Body of pancreas (tissue), 4 donors: Measurements from ENCODE around the gene FEM1B. TPM values are rescaled to one million over a fixed set of nuclear protein-coding genes. Genes with fewer than 3 reads are reported as not detected.

ENCODE experiments used
- ATAC-seq: fragments of 150-250 bp; one replicate; pipeline ENCODE4 v1.9.1; 2016
- DNase-seq, 4 donors: peaks; one replicate each; pipeline ENCODE4 v3.0.0-alpha.2; 2019
- H3K27ac ChIP-seq, 4 donors: fragments of 200-600 bp; sonication (generic); 1 replicate in 3 of 4; 2 replicates in 1 of 4; pipeline versions ENCODE4 v1.5.1 to v1.6.1; 2016 to 2019; ENCODE audit warnings: mild to moderate bottlenecking in 1 of 4, mixed read lengths in 1 of 4, moderate library complexity in 1 of 4
- H3K27me3 ChIP-seq, 2 donors: fragments of 200-600 bp; sonication (generic); one replicate each; pipeline ENCODE4 v1.6.0; 2016; ENCODE audit warnings: mild to moderate bottlenecking in 1 of 2
- H3K36me3 ChIP-seq, 2 donors: fragments of 200-600 bp; sonication (generic); replicated peaks in 1 of 2; 2 replicates each; pipeline ENCODE4 v1.5.1; 2016; ENCODE audit warnings: low read depth in 2 of 2; ENCODE audit not compliant: insufficient read depth in 1 of 2
- H3K4me1 ChIP-seq: fragments of 200-600 bp; sonication (generic); one replicate; pipeline ENCODE4 v1.6.0; 2016
- H3K4me3 ChIP-seq, 2 donors: fragments of 200-600 bp; sonication (generic); 1 replicate in 1 of 2; 2 replicates in 1 of 2; pipeline ENCODE4 v1.5.1; 2016 to 2019
- H3K9me3 ChIP-seq, 3 donors: fragments of 200-600 bp; sonication (generic); 1 replicate in 2 of 3; 2 replicates in 1 of 3; pipeline ENCODE4 v1.5.1; 2016
- POLR2A ChIP-seq, 3 donors: fragments of 450-650 bp; IDR thresholded peaks; one replicate each; pipeline ENCODE4 v1.6.1; 2016; ENCODE audit warnings: antibody characterized with exemption in 3 of 3, mild to moderate bottlenecking in 2 of 3
- WGBS, 2 donors: methylation state at CpG; one replicate each; pipeline ENCODE4 v1.1.5; 2017; 5-methylcytosine and 5-hydroxymethylcytosine counted together
- intact Hi-C: fragments of 100-400 bp; cut with DNase I; formaldehyde crosslinking; loops from one replicate; pipeline ENCODE4 v1.15.1; 2023
- total RNA-seq, 2 donors: library from RNA; depleted of rRNA; stranded (reverse); fragments of >200 nt; gene quantifications; one replicate each; pipeline ENCODE4 v1.1.0, GENCODE V29; 2016
- TF ChIP-seq, protein P1 (sequence below), 7 experiments: fragments of 450-650 bp in 4 of 7; fragments of 200-600 bp in 3 of 7; sonication (generic) in 3 of 7; IDR thresholded peaks; one replicate each; pipeline ENCODE4 v1.5.1; 2016 to 2019; ENCODE audit warnings: antibody characterized with exemption in 7 of 7

FEM1B gene
- total RNA-seq, 2 donors from 2014 or later, result 10.5 to 19.7 TPM

DNA sequence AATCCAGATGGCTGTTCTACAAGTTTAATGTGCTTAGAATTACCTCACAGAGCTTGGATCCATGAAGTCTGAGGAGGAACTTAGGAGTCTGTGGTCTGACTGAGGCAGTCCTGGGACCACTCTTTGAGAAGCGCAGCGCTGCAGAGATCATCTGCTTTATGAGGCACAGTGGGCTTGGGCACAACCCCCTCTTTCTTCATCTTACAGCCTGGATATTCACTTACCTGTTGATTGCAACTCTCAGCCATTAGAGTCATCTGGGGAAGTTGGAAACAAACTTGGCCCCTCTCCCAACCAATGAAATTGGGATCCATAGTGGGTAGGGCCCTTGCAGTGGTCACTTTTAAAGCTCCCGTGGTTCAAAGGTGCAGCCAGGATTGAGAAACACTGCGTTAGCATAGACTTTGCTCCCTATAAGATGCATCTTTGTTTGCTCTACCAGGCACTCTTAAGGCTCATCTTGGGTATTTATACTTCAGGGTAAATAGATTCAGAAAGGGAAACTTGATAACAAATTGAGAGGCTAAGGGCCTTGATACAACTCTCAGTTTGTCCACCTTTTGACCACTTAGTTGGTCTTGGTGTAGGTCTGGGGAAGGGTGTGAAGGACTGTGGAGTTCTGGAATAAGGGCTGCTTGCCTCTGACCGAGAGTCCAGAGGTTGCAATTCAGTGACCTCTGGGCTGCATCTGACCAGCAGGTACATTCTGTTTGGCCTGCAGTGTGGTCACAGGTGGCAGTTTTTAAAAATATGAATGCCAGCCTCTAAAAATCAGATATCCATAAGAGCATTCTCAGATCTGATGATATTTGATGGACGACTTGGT lies 22.8 kb downstream of the FEM1B start:
- H3K27ac ChIP-seq, result no peak overlapping the region
- ATAC-seq (no peak), DNase-seq (no peak)
- intact Hi-C loops, result loop anchor here (5.0 to 10.0 kb wide), 2 partner anchors 82 to 254 kb away; no protein-coding TSS in a partner anchor
- H3K36me3 ChIP-seq, result no peaks in the 10 kb centered on the region
- WGBS, 2 donors, result 73 to 77% methylated on average over 6 of the region's 6 CpGs
- no peaks in the 10 kb centered on the region for H3K4me1 ChIP-seq
- H3K27me3 ChIP-seq, result no peaks in the 10 kb centered on the region
- H3K9me3 ChIP-seq, result no peaks in the 10 kb centered on the region
- H3K4me3 ChIP-seq, result no peak overlapping the region
- TF ChIP-seq, protein P1, sequence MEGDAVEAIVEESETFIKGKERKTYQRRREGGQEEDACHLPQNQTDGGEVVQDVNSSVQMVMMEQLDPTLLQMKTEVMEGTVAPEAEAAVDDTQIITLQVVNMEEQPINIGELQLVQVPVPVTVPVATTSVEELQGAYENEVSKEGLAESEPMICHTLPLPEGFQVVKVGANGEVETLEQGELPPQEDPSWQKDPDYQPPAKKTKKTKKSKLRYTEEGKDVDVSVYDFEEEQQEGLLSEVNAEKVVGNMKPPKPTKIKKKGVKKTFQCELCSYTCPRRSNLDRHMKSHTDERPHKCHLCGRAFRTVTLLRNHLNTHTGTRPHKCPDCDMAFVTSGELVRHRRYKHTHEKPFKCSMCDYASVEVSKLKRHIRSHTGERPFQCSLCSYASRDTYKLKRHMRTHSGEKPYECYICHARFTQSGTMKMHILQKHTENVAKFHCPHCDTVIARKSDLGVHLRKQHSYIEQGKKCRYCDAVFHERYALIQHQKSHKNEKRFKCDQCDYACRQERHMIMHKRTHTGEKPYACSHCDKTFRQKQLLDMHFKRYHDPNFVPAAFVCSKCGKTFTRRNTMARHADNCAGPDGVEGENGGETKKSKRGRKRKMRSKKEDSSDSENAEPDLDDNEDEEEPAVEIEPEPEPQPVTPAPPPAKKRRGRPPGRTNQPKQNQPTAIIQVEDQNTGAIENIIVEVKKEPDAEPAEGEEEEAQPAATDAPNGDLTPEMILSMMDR (IDR thresholded peaks at IDR 0.05), result no peak
- TF ChIP-seq POLR2A (IDR thresholded peaks at IDR 0.05), result no peak

DNA sequence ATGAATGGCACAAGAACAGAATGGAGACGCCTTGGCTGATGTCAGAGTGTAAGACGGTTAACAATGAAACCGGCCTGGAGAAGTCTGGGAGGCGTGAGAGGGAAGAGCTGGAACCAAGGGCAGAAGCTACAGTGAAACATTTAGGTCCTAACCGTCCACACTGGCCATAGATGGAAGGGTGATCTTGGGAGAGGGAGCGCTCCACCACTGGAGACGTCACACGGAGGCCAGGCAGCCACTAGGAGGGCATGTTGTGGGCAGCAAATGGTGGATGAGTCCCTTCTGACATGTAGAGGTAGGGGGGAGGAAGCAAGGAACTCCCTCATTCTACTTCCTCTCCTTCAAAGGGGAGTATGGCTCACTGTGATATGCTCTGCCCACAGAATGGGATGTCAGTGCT lies 23.8 kb downstream of the FEM1B start:
- DNase-seq, result no peak
- TF ChIP-seq POLR2A (IDR thresholded peaks at IDR 0.05), result no peak
- TF ChIP-seq, protein P1 (IDR thresholded peaks at IDR 0.05), result no peak
- WGBS, 2 donors, result 87% methylated on average over 8 of the region's 8 CpGs
- intact Hi-C loops, result loop anchor here (5.0 to 10.0 kb wide), 2 partner anchors 81 to 254 kb away; no protein-coding TSS in a partner anchor
- Histone ChIP-seq H3K9me3 (no peaks in the 10 kb centered on the region), H3K36me3 (no peaks in the 10 kb centered on the region), H3K27me3 (no peaks in the 10 kb centered on the region), H3K4me1 (no peaks in the 10 kb centered on the region), H3K27ac (no peak overlapping the region), H3K4me3 (no peak overlapping the region)
- ATAC-seq, result no peak

DNA sequence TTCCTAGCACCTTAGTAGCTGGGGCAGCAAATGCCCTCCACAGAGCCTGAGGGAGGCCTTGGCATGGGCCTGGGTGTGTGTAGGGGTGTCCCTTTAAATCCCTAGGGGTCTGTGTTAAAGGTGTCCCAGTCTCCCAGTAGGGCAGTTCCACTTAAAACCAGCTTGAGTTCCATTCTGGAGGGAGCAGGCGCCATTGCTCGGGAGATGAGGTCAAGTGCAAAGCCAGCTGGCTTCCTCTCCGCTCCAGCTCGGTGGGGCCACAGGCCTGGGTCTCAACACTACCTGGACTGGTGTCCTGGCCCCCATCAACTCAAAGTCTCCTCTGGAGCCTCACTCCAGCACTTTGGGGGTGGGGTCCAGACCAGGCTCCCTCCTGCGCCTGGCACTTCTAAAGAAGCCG lies 25.2 kb downstream of the FEM1B start:
- intact Hi-C loops, result loop anchor here (5.0 to 10.0 kb wide), 2 partner anchors 80 to 252 kb away; no protein-coding TSS in a partner anchor
- Histone ChIP-seq H3K36me3 (no peaks in the 10 kb centered on the region), H3K9me3 (no peaks in the 10 kb centered on the region), H3K4me3 (no peak overlapping the region), H3K27ac (no peak overlapping the region), H3K27me3 (no peaks in the 10 kb centered on the region), H3K4me1 (no peaks in the 10 kb centered on the region)
- DNase-seq, result peak in 1 of 4 donors; percentile 1
- 86 to 100% methylated on average over 1 to 6 of the region's 6 CpGs for WGBS, 2 donors
- TF ChIP-seq, protein P1 (IDR thresholded peaks at IDR 0.05), result no peak
- no peak for TF ChIP-seq POLR2A (IDR thresholded peaks at IDR 0.05)
- no peak for ATAC-seq

DNA sequence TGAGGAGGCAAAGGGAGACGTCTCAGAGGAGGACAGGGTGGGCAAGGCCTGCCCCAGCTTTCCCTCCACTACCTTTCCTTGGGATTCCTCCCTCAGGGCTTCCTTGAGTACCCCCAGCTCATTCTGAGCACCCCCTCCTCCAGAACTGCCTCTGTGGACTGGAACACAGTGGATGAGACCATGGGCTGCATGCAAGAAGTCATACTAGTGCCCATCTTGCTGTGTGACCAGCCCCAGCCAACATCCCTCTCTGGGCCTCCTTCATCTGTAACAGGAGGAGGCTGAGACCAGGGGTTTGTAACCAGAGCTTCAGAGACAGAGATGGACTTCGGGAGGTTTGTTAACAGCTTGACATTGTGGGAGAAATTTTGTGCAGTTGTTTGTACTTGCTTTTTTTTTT lies 25.6 kb downstream of the FEM1B start:
- H3K4me1 ChIP-seq, result no peaks in the 10 kb centered on the region
- TF ChIP-seq, protein P1 (IDR thresholded peaks at IDR 0.05), result no peak
- no peak for TF ChIP-seq POLR2A (IDR thresholded peaks at IDR 0.05)

More for the DNA sequence above, 25.6 kb downstream of the FEM1B start:
- H3K9me3 ChIP-seq, result no peaks in the 10 kb centered on the region
- H3K4me3 ChIP-seq, result no peak overlapping the region
- 44 to 50% methylated on average over 2 of the region's 2 CpGs for WGBS, 2 donors
- H3K36me3 ChIP-seq, result no peaks in the 10 kb centered on the region
- no peak for DNase-seq
- intact Hi-C loops, result loop anchor here (5.0 to 10.0 kb wide), 2 partner anchors 79 to 252 kb away; no protein-coding TSS in a partner anchor
- no peak for ATAC-seq
- H3K27ac ChIP-seq, result no peak overlapping the region
- no peaks in the 10 kb centered on the region for H3K27me3 ChIP-seq
